Erythroblast (primary cell): ENCODE measurements around the gene CAPN8.
A peak's percentile ranks its signal among the peaks of the same experiment; 100 is the strongest.

ENCODE experiments used
- DNase-seq, 2 experiments: peaks; one replicate each; lab custom pipeline; 2025; lab: John Stamatoyannopoulos, UW
- GATA1 ChIP-seq: IDR thresholded peaks from 2 replicates; pipeline ENCODE4 v1.6.1; 2011; ENCODE audit warnings: low read depth, mild to moderate bottlenecking, control low read depth, low read length, moderate library complexity
- POLR2A ChIP-seq: IDR thresholded peaks from 2 replicates; pipeline ENCODE4 v1.6.1; 2011; ENCODE audit warnings: mild to moderate bottlenecking, low read length

CAPN8 gene

DNA sequence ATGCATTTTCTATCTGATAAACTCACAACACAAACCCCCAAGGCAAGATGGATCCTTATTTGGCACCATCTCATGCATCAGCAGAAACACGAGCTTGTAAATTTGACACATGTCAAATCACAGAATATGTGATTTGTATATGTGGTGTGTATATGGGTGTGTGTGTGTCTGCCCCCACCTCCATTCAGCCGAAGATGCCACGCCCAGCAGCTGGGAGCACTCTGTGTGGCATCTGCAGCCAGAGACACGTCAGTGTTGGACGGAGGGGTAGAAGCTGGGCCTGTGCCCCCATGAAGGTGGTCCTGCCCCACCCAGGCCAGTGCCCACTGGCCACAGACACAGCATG is 108.4 kb downstream of the CAPN8 start:
- no peak for DNase-seq
- no peak for TF ChIP-seq GATA1

GRCh38 chr1:223556414-223557129 is 108.9 kb downstream of the CAPN8 start:
- TF ChIP-seq POLR2A: no peak
- TF ChIP-seq GATA1: no peak
- peak; percentile 48 to 66 for DNase-seq

- TF ChIP-seq GATA1 (no peak), POLR2A (no peak)
- DNase-seq: no peak
These were observed 111.5 kb downstream of the CAPN8 start for GRCh38 chr1:223553957-223554356.

DNA sequence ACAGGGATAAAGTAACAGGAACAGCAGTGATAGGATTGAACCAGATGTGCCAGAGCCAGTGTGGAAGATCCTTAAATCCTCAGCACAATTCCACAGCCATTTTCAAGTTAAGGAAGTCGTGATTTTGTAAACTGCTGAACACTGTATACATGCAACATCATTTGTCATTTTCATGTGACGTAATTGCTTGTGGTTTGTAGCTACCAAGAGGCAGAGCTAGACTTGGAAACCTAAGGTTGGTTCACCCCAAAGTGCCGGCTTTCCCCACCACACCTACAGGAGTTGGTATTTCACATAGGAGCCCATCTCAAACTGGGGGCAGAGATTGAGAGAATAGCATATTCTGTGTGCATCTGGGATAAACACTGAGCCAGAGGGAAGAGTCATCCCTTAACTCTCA is 113.9 kb downstream of the CAPN8 start:
- no peak for TF ChIP-seq POLR2A
- TF ChIP-seq GATA1: no peak
- DNase-seq: no peak

DNA sequence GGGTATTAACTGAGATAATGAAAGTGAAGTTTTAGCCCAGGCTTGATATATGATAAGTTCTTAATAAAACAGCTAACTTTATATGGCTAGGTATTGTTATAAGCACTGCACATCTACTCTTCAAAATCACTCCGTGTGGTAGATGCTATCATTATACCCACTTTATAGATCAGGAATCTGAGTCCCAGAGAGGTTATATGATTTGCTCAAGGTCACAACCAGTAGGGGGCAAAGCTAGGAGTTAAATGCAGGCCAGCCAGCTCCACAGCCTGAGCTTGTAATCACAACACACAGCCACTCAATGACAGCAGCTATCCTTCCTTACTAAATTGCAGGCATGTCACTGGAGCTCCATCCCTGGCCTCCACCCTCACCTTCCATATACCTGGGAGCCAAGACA is 115.8 kb downstream of the CAPN8 start:
- no peak for TF ChIP-seq POLR2A
- TF ChIP-seq GATA1: no peak
- no peak for DNase-seq

GRCh38 chr1:223547316-223548114 is 118.0 kb downstream of the CAPN8 start:
- TF ChIP-seq POLR2A (no peak), GATA1 (no peak)
- no peak for DNase-seq

DNA sequence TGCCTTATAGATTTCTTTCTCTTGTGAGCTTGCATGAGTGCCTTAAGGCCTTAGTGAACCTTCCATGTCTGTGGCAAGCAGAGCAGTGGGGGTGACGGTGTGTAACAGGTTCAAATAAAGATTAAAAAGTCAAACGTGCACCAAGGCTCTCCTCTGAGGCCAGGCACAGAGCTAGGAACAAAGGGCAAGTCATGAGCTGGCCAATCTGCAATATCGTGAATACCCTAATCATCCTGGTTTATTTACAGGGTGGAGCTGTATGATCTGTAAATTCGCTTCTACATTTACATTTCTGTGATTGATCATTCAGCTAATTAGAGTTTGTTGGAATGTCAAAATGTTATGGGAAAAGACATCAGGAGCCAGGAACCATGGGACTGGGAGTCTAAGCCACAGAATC is 120.2 kb downstream of the CAPN8 start:
- TF ChIP-seq POLR2A (no peak), GATA1 (no peak)

GRCh38 chr1:223543560-223543959 is 121.9 kb downstream of the CAPN8 start:
- no peak for DNase-seq
- no peak for TF ChIP-seq POLR2A
- TF ChIP-seq GATA1: no peak

More for the DNA sequence above, 120.2 kb downstream of the CAPN8 start:
- DNase-seq: no peak

DNA sequence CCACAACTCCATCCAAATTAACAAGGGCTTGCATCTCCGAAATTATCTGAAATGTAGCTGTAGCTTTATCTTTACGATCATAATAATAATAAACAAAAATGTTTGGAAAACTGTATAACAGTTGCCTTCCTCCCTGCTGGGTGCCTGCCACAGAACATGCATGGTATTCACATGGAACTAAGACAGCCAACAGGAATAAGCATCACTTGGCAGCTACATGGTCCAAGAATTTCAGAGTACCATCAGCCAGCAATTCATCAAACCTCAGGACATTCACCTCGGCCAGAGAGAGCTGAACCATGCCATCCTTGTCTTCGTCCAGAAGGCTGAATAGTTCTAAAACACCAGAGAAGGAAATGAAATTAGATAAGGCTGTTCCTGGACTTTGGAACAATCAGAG is 122.7 kb downstream of the CAPN8 start:
- no peak for TF ChIP-seq GATA1
- no peak for TF ChIP-seq POLR2A
- no peak for DNase-seq

DNA sequence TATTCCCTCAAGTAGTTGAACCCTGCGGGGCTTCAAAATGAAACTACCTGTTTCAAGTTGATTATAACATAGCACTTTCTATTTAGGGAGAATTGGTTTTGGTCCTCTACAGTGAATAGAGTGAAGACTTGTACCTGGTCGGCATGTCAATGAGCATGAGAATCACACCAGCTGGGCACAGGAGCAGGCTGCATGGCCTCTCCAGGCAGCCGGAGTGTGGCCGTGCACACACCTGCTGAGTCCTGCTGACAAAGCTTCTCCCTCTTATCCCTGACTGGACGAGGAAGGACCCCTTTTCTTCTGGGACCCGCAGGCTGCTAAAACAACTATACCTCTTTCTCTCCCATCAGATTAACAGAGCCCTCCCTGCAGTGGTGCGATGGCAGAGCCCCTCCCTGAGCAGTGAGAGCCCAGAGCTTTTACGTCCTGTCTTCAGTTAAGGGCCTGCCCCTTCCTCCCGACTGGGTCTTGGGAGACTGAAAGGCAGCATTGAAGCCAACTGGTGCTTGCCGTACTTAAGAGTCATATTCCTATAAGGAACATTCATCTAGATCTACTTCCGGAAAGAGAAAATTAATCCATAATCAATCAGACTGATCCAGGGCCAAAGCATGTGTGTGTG is 124.9 kb downstream of the CAPN8 start:
- DNase-seq: no peak
- TF ChIP-seq POLR2A (no peak), GATA1 (no peak)

- no peak for DNase-seq
These were observed 125.8 kb downstream of the CAPN8 start for GRCh38 chr1:223539750-223540149.

DNA sequence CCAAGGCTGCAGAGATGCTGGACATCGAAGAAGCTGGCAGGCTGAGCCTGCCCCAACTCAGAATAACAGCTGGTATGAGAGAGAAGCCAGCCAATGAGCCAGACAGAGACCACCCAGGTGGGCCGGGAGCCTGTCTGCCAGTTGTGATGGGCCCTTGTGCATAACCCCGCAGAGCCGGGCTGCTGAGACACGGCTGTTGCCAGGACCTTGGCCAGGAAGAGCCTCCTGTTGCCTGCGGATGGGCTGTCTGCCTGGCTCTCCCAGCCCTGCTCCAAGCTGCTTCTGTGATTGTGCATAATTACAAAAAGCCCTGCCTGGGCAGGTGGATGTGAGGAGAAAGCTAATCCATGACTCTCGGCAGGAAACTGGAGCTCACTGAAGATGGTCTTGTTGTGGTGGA is 126.5 kb downstream of the CAPN8 start:
- no peak for DNase-seq

More at GRCh38 chr1:223539750-223540149, 125.8 kb downstream of the CAPN8 start:
- TF ChIP-seq GATA1 (no peak), POLR2A (no peak)

DNA sequence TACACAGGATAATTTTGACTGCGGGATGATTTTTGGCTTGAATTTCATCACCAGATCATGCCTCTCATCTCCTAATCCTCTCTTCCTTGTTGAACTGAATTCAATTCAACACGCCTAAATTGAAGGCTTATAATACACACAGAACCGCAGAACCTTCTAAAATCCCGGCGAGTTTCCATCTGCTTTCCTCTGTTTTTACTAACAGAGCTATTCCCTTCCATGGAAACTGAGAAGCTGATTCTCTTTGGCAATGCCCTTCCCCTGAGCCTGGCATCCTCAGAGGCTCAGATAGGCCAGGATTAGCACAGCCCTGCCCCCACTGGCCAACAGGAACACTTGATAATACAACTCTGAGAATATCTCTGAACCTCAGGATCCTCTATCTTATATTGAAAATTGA is 130.2 kb downstream of the CAPN8 start:
- TF ChIP-seq POLR2A: no peak
- TF ChIP-seq GATA1: no peak

More for the DNA sequence above, 126.5 kb downstream of the CAPN8 start:
- TF ChIP-seq POLR2A (no peak), GATA1 (no peak)

GRCh38 chr1:223534677-223535076 is 130.8 kb downstream of the CAPN8 start:
- no peak for DNase-seq

More for the DNA sequence above, 130.2 kb downstream of the CAPN8 start:
- DNase-seq: no peak

More at GRCh38 chr1:223534677-223535076, 130.8 kb downstream of the CAPN8 start:
- TF ChIP-seq POLR2A: no peak
- TF ChIP-seq GATA1: no peak
